GM10847 (cell line): Measurements from ENCODE around the gene CSNK1E.

Experiments
- POLR2A ChIP-seq: IDR thresholded peaks from 2 replicates; pipeline ENCODE4 v1.6.1; 2011; ENCODE audit not compliant: insufficient read length; ENCODE audit errors: extremely low read depth

Gene CSNK1E

DNA sequence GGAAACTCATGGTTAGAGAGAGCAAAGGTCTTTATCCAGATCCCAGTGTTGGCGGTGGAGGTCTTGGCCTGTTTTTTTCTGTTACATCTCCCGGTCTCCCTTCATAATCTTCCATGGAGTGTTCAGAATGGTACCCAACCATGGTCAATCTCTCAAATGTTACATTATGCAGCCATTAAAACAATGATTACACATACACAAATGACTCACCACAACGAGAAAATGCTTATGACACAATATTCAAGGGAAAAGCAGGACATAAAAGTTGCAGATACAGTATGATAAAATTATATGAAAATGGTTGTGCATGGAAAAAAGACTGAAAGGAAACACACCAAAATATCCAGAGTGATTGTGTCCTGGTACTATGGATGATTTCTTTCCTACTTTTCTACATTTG is 17.8 kb upstream of the CSNK1E start:
- TF ChIP-seq POLR2A: no peak

DNA sequence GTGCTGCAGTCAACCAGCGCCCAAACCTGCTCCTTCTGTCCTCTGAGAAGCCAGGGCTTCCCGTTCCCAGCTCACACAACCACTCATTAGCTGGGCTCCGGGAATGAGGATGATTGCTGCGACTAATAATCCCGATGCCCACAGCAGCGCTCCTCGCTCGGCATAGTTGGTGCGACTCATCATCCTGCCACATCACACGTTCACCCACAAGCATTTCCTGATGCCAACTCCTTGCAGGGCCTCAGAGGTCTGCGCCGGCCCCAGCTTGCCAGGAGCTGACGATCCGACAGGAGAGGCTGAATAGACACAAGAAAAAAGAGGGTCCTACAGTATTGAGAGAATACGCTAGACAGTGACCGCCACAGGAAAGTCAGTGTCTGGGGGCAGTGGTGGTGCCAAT is 10.6 kb upstream of the CSNK1E start:
- no peak for TF ChIP-seq POLR2A

DNA sequence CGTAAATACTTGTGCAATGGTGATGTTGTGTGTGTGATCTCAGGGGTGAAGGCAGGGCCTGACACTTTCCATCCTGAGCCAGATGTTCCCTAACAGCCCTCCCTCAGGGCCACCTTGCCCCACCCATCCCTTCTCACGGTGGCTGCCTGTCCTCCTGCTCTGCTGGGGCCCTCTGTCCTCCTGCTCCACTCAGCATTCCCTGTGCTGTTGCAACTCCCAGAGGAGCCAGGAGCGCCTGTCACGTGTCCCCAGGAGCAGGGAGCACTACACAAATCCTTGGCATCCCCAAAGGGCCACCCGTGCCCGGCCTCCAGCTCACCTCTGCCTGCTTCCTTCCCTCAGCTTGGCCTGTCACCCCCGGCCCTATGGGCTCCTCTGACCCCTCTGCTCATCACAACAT is 10.2 kb upstream of the CSNK1E start:
- no peak for TF ChIP-seq POLR2A

DNA sequence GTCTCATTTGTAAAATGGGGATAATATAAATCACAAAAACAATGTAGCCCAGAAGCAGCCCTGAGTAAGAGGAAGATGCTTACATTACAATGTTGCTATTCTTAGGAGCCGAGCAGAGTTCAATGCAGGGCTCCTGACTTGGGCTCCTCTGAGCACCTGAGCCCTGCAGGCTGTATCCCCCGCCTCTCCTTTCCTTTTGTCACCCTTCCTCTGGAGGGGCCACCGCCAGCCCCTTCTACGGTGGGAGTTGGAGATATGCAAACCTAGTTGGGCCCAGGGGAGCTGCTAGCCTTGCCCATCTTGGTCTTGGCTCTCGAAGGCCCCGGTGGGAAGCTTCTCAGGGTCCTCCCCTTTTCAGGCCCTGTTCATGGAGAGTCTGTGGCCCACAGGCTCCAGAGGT is 8.4 kb upstream of the CSNK1E start:
- TF ChIP-seq POLR2A: no peak

DNA sequence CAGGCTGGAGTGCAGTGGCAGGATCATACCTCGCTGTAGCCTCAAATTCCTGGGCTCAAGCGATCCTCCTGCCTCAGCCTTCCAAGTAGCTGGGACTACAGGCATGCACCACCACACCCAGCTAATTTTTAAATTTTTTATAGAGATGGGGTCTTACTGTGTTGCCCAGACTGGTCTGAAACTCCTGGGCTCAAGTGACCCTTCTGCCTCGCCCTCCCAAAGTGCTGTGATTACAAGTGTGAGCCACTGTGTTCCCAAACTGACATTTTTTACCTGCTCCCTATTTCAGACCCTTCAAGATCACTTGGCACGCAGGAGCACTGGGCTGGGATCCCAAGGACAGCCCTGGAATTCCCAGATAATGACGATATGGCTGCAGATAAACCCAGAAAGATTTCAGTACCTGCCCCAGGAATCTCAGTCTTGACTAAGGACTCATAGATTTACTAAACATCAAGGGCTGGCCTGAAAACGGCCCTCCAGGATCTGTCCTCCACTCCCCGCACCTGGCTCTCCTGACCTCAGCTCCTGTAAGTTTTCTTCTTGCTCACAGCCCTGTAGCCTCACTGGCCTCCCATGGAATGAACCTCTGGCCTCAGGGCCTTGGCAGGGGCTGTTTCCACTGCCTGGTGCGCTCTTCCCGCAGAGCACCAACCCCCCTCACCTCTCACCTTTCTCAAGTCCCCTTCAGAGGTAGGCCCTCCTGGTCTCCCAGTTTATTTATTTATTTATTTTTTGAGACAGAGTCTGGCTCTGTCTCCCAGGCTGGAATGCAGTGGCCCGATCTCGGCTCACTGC is 3.6 kb upstream of the CSNK1E start:
- no peak for TF ChIP-seq POLR2A

DNA sequence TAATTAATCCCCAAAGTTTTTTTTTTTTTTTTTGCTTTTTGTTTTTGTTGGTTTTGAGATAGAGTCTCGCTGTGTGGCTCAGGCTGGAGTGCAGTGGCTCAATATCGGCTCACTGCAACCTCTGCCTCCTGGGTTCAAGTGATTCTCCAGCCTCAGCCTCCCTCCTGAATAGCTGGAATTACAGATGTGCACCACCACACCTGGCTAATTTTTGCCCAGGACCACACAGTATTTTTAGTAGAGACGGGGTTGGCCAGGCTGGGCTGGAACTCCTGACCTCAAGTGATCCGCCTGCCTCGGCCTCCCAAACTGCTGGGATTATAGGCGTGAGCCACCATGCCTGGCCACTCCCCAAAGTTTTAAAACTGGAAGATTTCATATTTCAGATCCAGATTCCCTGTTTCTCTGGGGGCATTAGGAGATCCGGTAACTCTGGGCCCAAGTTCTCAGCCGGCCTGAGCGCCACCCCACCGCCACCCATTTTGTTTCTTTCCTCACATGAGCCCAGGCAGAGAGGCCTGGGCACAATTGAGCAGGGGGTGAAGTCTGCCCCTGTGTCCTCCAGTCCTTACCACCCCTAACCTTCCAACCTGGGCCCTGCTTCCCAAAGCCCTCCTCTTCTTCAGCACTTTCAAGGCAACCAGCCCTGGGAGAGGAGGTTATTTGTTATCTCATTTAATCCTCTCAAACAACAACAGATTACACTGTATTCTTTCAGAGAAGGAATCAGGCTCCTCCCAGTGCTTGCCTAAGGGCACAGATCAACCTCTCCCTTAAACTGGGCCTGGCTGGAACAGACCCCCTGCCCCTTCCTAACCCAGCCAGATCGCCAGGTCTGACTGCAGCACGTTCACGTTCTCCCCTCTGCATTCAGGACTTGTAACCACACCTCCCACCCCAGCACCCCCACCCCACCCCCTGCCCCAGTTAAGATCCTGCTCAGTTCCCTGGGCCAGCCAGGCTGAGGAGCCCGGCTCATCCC is 1.9 kb upstream of the CSNK1E start:
- TF ChIP-seq POLR2A: no peak

DNA sequence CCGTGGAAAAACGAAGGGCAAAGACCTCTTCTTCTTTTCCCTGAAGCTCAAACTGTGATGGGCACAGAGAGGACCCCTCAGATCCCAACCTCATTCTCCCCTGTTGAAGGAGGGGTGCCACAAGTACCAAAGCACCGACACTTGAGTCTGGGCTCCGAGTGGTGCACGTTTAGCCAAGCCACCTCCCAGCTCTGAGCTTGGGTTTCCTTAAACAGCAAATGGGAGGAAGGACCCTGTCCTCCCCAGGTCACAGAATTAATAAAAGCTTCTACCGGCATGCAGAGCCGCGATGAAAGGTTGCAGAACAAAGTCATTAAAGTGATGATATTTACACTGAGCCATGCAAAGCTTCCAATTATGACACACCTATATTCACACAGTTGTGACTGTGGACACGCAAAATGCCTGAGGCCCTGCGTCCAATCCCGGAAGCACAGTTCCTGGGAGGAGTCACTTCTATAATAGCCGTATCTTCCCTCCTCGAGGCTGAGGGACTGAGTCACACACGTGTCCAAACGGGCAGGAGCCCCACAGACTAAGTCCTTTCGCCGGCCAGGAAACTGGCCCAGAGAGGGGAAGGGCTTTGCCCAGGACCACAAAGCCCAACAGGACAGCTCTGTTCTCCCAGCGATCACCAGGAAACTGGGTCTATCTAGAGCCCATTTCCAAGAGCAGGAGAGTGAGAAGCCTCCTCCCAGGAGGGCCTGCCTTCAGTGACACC is 922 bp upstream of the CSNK1E start:
- TF ChIP-seq POLR2A: no peak

DNA sequence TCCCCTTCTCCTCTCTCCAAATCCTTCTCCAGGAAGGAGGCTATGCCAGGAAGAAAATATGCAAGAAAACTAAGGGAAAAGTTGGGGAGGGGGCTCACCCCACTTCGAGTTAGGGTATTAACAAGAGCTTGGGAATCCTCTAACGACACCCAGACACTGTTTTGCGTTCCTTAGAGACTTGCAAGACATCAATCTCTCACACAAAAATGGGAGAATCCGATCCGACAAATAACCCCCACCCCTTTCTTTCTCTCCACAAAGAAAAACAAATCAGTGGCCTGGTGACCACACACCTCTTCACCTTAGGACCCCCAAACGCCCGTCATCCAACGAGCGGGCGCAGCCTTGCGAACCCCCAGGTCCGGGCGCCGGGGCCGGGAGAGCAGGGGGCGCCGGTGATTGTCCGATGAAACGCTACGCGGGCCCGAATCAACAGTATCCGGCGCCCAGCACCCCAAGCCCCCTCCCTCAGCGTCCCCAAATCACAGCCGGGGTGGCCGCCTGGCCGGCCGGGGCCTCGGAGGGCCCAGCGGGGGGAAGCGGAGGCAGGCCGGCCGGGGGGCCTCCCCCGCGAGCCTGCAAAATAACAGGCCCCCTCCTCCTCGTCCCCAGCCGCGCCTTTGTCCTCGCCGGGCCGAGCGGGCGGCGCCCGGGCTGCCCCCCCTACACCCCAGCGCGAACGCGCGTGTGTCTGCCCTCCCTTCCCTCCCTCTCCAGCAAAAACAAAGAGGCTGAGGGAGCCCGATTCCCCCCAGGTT is 690 bp downstream of the CSNK1E start:
- no peak for TF ChIP-seq POLR2A

DNA sequence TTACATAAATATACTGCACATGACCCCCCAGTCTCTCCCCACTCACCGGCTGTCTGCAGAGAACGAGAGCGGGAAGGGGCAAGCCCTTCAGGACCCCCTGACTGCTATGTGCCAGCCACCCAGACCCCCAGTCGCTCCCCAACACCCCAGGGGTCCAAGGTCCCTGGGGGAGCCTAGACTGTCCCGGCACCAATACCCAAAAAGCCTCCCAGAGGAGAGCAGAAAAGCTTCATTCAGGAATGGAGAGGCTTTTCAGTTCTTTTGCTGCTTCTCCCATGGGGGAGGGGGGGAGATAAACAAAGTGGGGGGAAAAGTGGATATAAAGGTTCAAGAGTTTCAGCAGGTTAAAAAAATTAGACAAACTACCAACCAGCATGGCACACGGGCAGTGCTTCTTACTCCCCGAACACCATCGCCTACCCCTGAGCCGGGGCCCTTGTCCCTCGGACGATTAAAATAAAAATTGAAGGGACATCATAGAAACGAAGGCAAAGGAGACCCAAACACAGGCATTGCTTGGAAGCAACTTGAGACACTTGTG is 1.3 kb downstream of the CSNK1E start:
- no peak for TF ChIP-seq POLR2A

DNA sequence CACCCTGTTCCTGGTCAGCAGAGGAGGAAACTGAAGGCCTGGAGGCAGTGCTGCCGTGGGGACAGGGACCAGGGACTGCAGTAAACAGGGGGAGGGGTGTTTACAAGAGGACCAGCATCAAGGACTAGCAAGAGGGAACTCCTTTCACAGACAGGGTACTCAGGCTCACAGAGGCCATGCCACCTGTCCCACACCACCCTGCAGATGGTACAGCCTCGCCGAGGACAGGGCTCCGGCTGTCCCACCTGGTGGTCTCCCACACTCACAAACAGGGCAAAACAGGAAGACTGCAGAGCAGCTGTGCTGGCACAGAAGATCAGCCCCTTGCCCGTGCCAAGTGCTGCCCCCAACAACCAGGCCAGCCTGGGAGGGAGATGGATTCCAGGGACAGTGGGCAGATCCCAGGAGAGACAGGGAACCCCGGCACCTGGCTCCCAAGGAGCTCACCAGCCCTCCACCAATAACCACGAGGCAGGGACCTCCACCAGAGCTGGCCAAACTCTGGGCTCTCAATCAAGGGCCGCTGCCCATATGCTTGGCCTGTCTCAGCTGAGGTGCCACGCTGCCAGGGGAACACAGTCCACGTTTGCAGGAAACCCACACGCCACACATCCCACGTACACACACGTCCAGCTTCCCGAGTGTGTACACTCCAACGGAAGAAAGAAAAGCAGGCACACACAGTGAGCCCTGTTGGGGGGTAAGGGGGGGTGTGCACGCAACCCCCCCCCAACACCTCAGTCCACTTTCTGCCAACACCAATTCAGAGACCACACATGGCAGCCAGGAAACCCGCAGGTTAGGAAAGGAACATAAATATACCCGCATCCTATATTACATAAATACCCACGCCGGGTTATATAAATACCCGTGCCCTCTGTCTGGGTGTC is 2.1 kb downstream of the CSNK1E start:
- TF ChIP-seq POLR2A: no peak

DNA sequence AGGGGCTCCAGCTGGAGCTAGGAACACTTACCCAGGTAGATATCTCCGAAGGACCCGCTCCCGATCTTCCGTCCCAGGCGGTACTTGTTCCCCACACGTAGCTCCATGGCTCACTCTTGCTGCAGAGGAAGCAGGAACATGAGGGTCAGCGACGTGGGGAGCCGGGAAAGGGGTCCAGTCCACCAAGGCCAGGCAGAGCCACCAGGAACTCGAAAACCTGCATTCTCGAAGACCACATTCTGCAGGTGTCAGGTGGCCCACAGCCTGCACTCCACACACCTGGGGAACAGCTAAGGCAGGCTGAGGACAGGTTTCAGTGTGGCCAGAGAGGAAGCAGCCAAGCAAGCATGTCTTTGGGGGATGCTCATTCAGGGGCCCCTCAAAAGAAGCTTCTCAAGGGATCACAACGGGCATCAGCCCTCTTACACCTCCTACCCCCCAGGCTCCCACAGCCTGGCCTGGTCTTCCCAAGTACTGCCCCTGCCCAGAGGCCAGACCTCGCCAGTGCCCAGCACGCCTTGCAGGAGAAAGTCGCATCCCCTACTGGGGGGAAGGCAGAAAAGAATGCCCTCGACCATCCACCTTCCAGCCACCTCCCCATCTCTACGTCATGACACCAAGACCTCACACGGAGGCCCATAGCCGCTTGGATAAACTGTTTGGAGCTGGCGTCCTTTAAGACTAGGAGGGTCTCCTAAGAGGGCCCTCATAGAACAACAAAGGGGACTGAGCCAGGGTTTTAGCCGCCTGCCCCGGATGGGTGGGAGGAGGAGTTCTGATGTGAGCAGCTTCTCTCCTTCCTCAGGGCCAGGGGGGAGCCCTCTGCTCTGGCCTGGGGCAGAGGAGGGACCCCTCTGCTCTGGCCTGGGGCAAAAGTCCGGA is 2.9 kb downstream of the CSNK1E start:
- TF ChIP-seq POLR2A: no peak

DNA sequence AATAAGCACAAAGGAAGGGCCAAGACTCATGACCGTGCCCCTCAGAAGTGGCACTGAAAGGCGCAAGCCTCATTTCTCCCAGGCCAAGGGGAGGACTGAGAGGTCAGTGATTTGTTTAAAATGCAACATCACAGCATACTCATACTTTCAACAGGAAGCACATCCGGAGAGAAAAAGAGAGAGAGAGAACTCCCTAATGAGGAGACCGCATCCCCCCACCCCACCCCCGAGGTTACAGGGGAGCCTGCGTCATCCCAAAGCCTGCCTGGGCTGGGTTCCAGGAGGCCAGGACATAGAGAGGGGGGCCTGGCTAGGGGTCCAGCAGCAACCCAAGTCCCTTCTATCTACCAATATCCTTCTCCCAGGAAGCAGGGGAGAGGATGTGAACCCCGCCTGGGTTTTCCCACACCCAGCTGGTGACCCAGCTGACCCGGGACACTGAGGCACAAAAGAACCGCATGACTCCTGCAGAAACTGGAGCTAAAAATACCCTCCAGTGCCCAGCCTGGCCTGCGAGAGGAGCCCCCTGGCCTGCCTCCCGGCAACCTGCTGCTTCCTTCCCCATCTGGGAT is 3.8 kb downstream of the CSNK1E start:
- no peak for TF ChIP-seq POLR2A
